ENCODE data around the gene HSPA4.

The HSPA4 gene

GRCh38 chr5:133113331-133114061, 61.7 kb downstream of the HSPA4 start:
- no peaks in the 10 kb centered on the region for H3K36me3 ChIP-seq
- TF ChIP-seq CTCF (IDR thresholded peaks at IDR 0.05), result no peak
- no peak overlapping the region for H3K27ac ChIP-seq
- no peaks in the 10 kb centered on the region for H3K9me3 ChIP-seq
- H3K4me1 ChIP-seq (ENCODE audit: control insufficient read depth in 1 of 2, insufficient read depth in 1 of 2, low read depth in 1 of 2, low read length in 1 of 2), result peaks cover 2 to 3% of the 10 kb centered on the region in 2 experiments
- H3K27me3 ChIP-seq, result peaks cover 9% of the 10 kb centered on the region
- H3K4me3 ChIP-seq (ENCODE audit: low read depth in 1 of 2, low read length in 1 of 2), result no peak overlapping the region

GRCh38 chr5:133114166-133114932, 62.5 kb downstream of the HSPA4 start:
- H3K4me3 ChIP-seq (ENCODE audit: low read depth in 1 of 2, low read length in 1 of 2), result no peak overlapping the region
- H3K36me3 ChIP-seq, result no peaks in the 10 kb centered on the region
- peaks cover 0 to 3% of the 10 kb centered on the region in 2 experiments for H3K4me1 ChIP-seq (ENCODE audit: control insufficient read depth in 1 of 2, insufficient read depth in 1 of 2, low read depth in 1 of 2, low read length in 1 of 2)
- TF ChIP-seq CTCF (IDR thresholded peaks at IDR 0.05), result no peak
- peaks cover 9% of the 10 kb centered on the region for H3K27me3 ChIP-seq
- no peak overlapping the region for H3K27ac ChIP-seq
- H3K9me3 ChIP-seq, result no peaks in the 10 kb centered on the region

GRCh38 chr5:133114933-133115310, 63.1 kb downstream of the HSPA4 start:
- Histone ChIP-seq H3K27ac (no peak overlapping the region), H3K36me3 (no peaks in the 10 kb centered on the region), H3K4me3 (ENCODE audit: low read depth in 1 of 2, low read length in 1 of 2) (no peak overlapping the region), H3K4me1 (ENCODE audit: control insufficient read depth in 1 of 2, insufficient read depth in 1 of 2, low read depth in 1 of 2, low read length in 1 of 2) (peaks cover 0 to 3% of the 10 kb centered on the region in 2 experiments), H3K9me3 (no peaks in the 10 kb centered on the region), H3K27me3 (peaks cover 9% of the 10 kb centered on the region)
- TF ChIP-seq CTCF (IDR thresholded peaks at IDR 0.05), result no peak

- TF ChIP-seq CTCF (IDR thresholded peaks at IDR 0.05), result no peak
- no peaks in the 10 kb centered on the region for H3K4me1 ChIP-seq (ENCODE audit: control insufficient read depth in 1 of 2, insufficient read depth in 1 of 2, low read depth in 1 of 2, low read length in 1 of 2)
- no peaks in the 10 kb centered on the region for H3K27me3 ChIP-seq
- H3K4me3 ChIP-seq (ENCODE audit: low read depth in 1 of 2, low read length in 1 of 2), result no peak overlapping the region
- H3K27ac ChIP-seq, result no peak overlapping the region
- H3K9me3 ChIP-seq, result no peaks in the 10 kb centered on the region
- H3K36me3 ChIP-seq, result no peaks in the 10 kb centered on the region
Observed at GRCh38 chr5:133116601-133117000, 64.8 kb downstream of the HSPA4 start.

GRCh38 chr5:133117166-133117911, 65.5 kb downstream of the HSPA4 start:
- no peaks in the 10 kb centered on the region for H3K27me3 ChIP-seq
- no peak overlapping the region for H3K4me3 ChIP-seq (ENCODE audit: low read depth in 1 of 2, low read length in 1 of 2)
- H3K4me1 ChIP-seq (ENCODE audit: control insufficient read depth in 1 of 2, insufficient read depth in 1 of 2, low read depth in 1 of 2, low read length in 1 of 2), result no peaks in the 10 kb centered on the region
- no peak for TF ChIP-seq CTCF (IDR thresholded peaks at IDR 0.05)
- H3K36me3 ChIP-seq, result no peaks in the 10 kb centered on the region
- no peak overlapping the region for H3K27ac ChIP-seq
- H3K9me3 ChIP-seq, result no peaks in the 10 kb centered on the region
